ENCODE data around the gene MAML2. TPM values are rescaled to one million over a fixed set of nuclear protein-coding genes. Genes with fewer than 3 reads are reported as not detected.

Gene MAML2
- total and polyA plus RNA-seq, 8 donors, result 2.4 to 11.8 (median 4.1) TPM

DNA sequence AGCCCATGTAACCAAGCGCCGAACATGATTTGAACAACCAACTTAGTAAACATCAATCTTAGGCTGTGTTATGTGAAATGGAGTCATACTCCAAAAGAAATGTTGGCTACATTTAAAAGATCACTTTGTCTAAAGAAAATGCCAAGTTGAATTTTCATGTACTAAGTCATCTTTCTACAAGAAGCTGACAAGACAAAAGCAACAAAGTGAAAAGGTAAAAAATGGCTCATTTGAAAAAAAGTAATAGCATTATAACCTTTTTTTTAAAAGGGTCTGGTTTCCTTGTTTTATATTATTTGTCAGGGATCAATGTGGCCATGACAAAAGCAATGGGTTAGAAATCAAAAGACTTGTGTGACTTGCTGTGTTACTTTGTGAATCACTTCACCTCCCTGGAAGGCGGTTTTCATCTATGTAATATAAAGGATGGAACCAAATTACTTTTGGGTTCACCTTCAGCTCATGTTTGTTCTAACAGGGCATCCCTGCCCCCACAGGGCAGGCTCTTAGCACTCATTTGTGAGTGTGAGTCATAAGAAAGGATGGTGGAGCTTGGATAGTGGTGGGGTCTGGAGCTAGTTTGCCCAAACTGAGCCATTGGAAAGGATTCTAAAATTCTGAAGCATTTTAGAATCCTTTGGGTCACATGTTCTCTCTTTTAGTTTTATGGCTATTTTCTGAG lies 287.1 kb downstream of the MAML2 start:
- no peak for FAIRE-seq
- intact Hi-C loops (cut with DNase I), result loop anchor here in 1 of 3 donors (10.0 kb wide), 1 partner anchor 279 kb away; no protein-coding TSS in a partner anchor

GRCh38 chr11:96054870-96055705 lies 287.9 kb downstream of the MAML2 start:
- Histone ChIP-seq H3K27me3 (no peaks in the 10 kb centered on the region), H3K36me3 (no peaks in the 10 kb centered on the region), H3K9me3 (no peaks in the 10 kb centered on the region), H3K27ac (no peak overlapping the region), H3K4me3 (no peak overlapping the region), H3K4me1 (no peaks in the 10 kb centered on the region)
- intact Hi-C loops (cut with DNase I), result loop anchor here in 1 of 3 donors (10.0 kb wide), 1 partner anchor 280 kb away; no protein-coding TSS in a partner anchor
- DNase-seq (no peak), ATAC-seq (peak in 3 of 4 donors; percentile 80 to 85 (median 82)), FAIRE-seq (peak; percentile 76)
- TF ChIP-seq, protein P1, sequence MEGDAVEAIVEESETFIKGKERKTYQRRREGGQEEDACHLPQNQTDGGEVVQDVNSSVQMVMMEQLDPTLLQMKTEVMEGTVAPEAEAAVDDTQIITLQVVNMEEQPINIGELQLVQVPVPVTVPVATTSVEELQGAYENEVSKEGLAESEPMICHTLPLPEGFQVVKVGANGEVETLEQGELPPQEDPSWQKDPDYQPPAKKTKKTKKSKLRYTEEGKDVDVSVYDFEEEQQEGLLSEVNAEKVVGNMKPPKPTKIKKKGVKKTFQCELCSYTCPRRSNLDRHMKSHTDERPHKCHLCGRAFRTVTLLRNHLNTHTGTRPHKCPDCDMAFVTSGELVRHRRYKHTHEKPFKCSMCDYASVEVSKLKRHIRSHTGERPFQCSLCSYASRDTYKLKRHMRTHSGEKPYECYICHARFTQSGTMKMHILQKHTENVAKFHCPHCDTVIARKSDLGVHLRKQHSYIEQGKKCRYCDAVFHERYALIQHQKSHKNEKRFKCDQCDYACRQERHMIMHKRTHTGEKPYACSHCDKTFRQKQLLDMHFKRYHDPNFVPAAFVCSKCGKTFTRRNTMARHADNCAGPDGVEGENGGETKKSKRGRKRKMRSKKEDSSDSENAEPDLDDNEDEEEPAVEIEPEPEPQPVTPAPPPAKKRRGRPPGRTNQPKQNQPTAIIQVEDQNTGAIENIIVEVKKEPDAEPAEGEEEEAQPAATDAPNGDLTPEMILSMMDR (IDR thresholded peaks at IDR 0.05), result peak; percentile 21 to 42 (median 34)
- whole genome bisulfite sequencing, 2 donors, result 46 to 48% methylated on average over 2 of the region's 2 CpGs

More for the DNA sequence above, 287.1 kb downstream of the MAML2 start:
- Histone ChIP-seq H3K9me3 (no peaks in the 10 kb centered on the region), H3K27ac (no peak overlapping the region), H3K27me3 (no peaks in the 10 kb centered on the region), H3K36me3 (no peaks in the 10 kb centered on the region), H3K4me3 (no peak overlapping the region), H3K4me1 (no peaks in the 10 kb centered on the region)
- no peak for ATAC-seq
- no peak for DNase-seq
- 51 to 74% methylated on average over 3 of the region's 3 CpGs for WGBS, 2 donors
- TF ChIP-seq, protein P1 (IDR thresholded peaks at IDR 0.05), result no peak

- TF ChIP-seq, protein P1 (IDR thresholded peaks at IDR 0.05), result no peak
- no peaks in the 10 kb centered on the region for H3K27me3 ChIP-seq
- H3K27ac ChIP-seq, result peak overlapping the region in 2 of 4 donors; percentile 26 to 60
- no peak for FAIRE-seq
- H3K36me3 ChIP-seq, result no peaks in the 10 kb centered on the region
- no peaks in the 10 kb centered on the region for H3K9me3 ChIP-seq
- intact Hi-C loops (cut with DNase I), result loop anchor here in 1 of 3 donors (10.0 kb wide), 1 partner anchor 282 kb away; no protein-coding TSS in a partner anchor
- DNase-seq, result no peak
- H3K4me3 ChIP-seq, result no peak overlapping the region
- 49 to 61% methylated on average over 2 of the region's 2 CpGs for whole genome bisulfite sequencing, 2 donors
- no peaks in the 10 kb centered on the region for H3K4me1 ChIP-seq
- peak in 2 of 4 donors; percentile 30 to 40 for ATAC-seq
Measured at GRCh38 chr11:96052921-96053651, 289.9 kb downstream of the MAML2 start.

DNA sequence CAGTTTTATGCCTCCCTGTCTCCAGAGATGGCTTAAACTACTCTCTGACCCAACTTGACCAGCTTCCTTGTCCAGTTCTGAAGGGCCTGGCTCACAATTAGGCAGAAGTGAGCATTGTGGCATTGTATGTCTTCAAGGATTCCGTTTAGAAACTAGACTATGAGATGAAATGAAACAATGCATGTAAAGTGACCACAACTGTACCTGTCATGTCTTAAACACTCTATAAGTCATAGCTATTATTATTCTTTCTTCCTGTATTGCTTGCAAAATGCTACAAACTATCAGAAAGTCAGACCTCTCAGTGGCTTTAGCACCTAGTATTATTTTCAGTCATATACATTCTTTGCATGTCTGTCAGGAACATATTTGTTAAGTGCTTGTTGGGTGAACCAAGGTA lies 291.2 kb downstream of the MAML2 start:
- no peak overlapping the region for H3K27ac ChIP-seq
- no peaks in the 10 kb centered on the region for H3K9me3 ChIP-seq
- DNase-seq (no peak), FAIRE-seq (no peak), ATAC-seq (no peak)
- no peak overlapping the region for H3K4me3 ChIP-seq
- TF ChIP-seq, protein P1 (IDR thresholded peaks at IDR 0.05), result no peak
- intact Hi-C loops (cut with DNase I), result loop anchor here in 1 of 3 donors (10.0 kb wide), 1 partner anchor 283 kb away; no protein-coding TSS in a partner anchor
- H3K4me1 ChIP-seq, result no peaks in the 10 kb centered on the region
- no peaks in the 10 kb centered on the region for H3K27me3 ChIP-seq
- H3K36me3 ChIP-seq, result no peaks in the 10 kb centered on the region
- 38 to 42% methylated on average over 1 of the region's 1 CpG for WGBS, 2 donors

Measured in pancreas (tissue), 10 donors.